Stimulated activated CD4-positive, alpha-beta T cell treated with anti-CD3 and anti-CD28 coated beads, Interleukin-1b, Interleukin-23, amount 100 ng/mL, for 48 hours (primary cell): ENCODE data around the gene SESTD1.
A peak's percentile ranks its signal among the peaks of the same experiment; 100 is the strongest.
"Not testable (repeated sequence)": the region's sequence is repeated elsewhere in the genome, so short reads cannot be mapped to it uniquely, and the experiment has no call there.

ENCODE experiments used
- DNase-seq: peaks from one replicate; pipeline ENCODE4 v3.0.0-alpha.2; 2020

SESTD1 gene

DNA sequence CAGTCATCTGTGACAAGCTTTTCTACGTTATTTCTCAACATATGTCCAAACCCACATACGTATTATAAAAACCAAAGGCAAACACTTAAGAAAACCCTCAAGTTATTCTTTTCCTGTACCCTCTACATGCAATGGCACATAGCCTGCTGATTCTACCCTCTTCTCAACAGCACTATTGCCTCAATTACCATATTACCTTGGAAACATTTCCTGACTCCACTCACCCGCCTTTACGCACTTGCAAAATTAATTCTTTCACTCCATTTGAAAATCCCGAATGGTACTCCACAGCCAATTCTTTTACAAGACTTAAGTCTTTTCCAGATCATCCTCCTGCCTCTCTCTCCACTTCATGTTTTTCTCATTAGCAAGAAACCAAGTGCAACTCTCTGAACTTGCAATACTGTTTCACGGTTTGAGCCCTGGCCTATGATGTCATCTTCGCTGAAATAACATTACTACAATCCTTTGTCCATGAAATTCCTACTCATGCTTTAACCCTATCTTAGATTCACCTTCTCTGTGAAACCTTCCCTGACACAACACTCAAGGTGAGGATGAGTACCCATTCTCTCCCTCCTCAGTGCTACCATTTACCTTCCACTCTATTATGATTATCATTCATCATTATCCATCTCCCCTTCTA lies 29.0 kb downstream of the SESTD1 start:
- DNase-seq: no peak

DNA sequence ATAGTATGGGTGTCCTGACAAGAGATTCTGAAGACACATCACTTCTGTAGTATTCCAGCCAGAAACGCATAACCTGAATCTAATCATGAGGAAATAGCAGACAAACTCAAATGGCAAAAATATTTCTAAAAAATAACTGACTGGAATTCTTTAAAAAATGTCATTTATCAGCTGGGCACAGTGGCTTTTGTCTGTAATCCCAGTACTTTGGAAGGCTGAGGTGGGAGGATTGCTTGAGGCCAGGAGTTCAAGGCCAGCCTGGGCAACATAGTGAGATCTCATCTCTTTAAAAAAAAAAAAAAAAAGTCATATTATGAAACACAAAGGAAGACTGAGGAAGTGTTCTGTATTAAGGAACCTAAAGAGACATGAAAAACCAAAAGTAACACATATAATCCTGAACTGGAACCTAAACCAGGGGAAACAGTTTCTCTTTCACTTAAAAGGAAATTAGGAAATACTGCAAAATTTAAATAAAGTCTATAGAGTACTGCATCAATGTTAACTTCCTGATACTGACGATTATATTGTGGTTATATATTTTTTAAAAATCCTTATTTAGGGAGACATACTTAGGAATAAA lies 29.9 kb downstream of the SESTD1 start:
- no peak for DNase-seq

DNA sequence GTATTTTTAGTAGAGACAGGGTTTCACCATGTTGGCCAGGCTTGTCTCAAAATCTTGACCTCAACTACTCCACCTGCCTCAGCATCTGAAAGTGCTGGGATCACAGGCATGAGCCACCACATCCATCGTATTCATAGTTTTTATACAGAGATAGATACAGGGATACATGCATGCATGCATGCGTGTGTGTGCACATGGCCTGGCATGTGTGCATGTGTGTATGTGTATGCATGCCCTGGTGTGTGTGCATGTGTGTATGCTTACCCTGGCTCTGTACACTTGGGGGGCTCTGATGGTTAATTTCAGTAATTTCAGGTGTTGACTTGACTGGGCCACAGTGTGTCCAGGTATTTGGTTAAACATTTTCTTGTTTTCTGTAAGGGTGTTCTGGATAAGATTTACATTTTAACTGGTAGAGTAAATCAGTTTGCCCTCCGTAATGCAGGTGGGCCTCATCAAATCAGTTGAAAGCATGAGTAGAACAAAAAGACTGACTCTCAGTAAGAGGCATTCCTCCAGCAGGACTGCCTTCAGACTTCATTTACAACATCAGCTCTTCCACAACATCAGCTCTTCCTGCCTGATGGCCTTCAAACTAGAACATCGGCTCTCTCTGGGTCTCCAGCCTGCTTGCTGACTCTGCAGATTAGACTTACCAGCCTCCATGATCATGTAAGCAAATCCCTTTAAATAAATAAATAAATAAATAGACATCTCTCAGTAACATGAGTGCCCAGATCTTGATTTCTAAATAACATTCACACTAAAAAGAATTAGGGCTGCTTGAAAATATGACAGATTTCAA lies 30.8 kb downstream of the SESTD1 start:
- DNase-seq: no peak

DNA sequence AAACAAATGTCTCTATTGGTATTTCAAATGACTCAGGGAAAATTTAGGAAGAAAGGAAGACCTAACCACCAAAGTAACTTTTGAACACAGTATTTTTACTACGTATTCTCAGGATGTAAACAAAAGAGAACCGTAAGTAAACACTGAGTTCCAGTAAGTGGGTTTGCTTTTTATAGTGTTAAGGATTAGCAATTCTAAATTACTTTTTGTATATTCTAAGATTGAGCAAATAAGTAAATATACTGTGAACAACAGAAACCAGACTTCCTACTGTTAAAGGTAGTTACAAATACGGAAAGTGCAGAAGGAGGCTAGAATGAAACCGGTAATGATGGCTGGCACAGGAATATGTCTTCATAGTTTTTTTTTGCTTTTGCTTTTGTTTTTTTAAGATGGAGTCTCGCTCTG lies 31.5 kb downstream of the SESTD1 start:
- no peak for DNase-seq

DNA sequence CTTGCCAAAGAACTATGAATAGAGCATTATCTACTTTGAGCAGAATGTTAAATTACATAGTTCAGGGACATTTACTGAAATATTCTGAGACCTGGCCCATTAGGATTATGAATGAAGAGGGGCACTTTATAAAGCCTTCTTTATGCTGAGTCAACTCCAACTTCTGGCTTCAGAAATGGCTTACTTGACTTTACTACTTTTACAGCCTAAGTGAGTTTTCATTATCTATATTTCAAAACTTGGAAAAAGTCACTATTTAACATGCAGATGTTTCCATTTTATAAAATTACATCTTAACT lies 37.7 kb downstream of the SESTD1 start:
- DNase-seq: no peak

DNA sequence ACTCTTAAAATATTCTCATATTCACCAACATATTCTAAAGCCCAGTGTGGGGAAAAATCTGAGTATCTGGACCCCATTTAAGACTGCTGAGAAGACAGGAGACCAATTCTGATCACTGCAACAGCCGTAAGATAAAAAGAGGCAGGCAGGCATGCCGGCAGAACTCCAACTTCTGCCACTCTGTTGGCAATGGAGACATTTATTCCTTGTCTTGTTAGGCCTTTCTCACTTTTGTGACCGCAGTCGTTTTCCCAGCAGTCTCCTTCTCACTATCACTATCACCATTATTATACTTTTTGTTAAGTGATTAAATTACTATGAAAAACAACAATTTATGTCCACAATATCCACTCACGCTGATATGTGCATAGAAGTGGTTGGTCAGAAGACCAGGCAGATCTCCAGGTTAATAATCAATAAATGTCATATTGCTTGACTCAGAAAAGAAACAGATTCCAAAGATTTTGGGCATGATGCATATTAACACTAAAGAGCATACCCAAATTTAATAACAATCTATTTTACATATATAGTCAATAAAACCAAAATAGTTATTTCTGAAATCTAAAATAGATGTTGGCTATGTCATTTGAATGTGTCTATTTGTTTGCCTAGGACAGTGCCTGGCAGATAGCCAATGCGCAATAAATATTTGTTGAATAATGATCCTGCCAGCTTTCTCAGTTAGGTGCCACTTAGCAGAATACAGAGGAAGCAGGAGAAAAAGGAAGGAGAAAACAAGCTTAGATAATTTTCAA lies 38.2 kb downstream of the SESTD1 start:
- DNase-seq: no peak

DNA sequence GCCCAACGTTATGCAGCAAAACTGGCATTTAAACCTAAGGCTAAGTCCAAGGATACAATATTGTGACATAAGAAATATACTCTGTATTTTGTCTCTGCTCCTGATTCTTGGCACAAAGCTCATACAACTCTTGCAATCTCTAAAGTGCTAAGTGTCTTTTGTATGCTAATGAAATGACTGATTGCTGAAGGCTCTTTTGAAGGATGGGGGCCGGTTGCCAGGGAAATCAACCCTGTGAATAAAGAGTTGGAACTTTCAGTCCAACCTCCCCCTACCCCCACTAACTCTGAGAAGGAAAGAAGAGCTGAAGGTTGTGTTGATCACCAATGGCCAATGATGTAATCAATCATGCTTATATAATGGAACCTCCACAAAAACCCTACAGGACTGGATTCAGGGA lies 40.3 kb downstream of the SESTD1 start:
- DNase-seq: no peak

DNA sequence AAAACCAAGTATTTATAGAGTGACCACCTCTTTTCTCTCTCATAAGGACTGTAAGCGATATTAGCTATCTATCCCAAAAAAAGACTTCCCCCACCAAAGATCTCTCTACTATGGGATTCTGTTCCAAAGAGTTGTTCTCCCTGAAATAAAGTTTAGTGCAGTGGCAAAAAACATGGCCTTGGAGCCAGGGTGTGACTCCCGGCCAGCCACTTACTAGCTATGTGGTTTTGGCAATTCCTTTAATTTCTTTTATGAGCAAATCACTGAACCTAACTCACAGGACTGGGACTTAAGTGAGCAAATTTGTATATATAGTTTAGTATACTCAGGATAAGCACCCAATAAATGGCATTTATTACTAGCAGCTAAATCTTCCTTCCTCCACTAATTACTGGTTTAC lies 42.6 kb downstream of the SESTD1 start:
- no peak for DNase-seq

DNA sequence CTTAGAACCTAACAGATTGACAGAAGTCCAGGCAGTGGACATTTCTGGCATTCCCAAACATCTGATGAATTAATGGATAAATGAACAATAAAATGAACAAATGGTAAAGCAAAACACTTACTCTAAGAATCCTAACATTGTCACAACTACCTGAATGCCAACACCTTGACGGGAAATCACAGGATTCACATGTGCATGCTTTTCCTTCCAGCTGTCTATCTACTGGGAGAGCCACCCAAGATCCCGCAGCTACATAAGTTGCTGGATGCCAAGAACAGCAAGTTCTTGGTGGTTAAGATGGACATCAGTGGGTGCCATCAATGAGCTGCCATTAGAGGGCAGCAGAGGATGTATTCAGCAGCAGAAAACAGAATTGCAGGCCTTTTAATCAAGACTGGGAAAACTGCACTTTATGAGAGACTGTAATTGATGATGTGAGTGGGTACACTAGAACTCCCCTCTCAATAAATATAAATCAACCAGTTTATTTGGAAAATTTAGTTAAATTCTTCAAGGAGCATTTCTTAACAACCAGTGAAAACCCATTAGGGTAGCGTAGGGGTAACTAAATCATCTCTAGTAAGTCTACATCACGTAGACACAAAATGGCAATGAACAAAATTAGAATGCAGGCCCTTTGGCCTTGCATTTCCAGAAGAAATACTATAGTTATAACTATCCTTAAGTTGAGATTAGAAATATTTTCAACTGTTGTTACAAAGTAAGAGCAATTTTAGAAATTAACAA lies 45.6 kb downstream of the SESTD1 start:
- DNase-seq: peak; percentile 35

DNA sequence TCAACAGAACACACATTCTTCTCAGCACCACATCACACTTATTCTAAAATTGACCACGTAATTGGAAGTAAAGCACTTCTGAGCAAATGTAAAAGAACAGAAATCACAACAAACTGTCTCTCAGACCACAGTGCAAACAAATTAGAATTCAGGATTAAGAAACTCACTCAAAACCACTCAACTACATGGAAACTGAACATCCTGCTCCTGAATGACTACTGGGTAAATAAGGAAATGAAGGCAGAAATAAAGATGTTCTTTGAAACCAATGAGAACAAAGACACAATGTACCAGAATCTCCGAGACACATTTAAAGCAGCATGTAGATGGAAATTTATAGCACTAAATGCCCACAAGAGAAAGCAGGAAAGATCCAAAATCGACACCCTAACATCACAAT lies 50.0 kb downstream of the SESTD1 start:
- DNase-seq: not testable (repeated sequence)

DNA sequence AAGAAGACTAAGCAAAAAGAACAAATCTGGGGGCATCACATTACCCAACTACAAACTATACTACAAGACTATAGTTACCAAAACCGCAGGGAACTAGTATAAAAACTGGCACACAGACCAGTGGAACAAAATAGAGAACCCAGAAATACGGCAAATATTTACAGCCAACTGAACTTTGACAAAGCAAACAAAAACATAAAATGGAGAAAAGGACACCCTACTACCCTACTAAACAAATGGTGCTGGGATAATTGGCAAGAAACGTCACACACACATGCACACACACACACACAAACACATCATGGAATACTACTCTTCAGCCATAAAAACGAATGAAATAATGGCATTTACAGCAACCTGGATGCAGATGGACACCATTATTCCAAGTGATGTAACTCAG lies 53.3 kb downstream of the SESTD1 start:
- DNase-seq: no peak

DNA sequence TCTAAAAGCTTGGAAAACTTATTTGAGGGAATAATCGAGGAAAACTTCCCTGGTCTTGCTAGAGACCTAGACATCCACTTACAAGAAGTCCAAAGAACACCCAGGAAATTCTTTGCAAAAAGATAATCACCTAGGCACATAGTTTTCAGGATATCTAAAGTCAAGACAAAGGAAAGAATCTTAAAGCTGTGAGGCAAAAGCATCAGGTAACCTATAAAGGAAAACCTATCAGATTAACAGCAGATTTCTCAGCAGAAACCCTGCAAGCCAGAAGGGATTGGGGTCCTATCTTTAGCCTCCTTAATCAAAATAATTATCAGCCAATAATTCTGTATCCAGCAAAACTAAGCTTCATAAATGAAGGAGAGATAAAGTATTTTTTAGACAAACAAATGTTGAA lies 56.4 kb downstream of the SESTD1 start:
- not testable (repeated sequence) for DNase-seq

DNA sequence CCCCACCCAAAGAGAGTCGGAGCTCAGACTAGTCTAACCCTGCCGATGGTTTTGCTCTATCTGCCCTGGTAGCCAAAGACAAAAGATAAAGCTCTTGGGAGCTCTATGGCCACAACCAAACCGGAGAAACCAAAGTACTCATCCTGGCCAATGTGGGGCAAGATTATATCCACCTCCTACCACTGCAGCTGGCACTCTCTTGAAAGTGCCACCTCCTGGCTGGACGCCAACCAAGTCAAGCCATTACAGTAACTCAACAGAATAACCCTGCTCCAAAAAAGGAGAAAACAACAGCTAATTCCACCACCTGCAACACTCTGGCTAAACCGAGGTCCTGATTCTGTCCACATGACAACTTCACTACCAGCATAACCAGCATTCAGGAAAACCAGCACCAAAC lies 57.6 kb downstream of the SESTD1 start:
- DNase-seq: no peak

DNA sequence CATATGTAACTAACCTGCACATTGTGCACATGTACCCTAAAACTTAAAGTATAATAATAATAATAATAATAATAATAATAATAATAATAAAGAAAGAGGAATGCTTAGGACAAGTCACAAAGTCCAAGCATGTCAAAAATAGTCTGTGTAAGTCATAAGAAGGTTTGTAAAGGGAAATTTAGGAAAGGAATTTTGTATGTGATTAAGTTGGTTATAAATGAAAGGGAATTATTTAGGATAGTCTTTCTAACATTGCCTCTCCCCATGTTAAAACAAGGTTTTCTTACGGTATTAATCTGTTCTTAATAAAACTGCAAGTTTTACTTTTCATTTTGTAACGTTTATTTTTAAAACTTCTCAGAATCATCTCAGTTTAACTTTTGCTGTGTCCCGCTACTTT lies 62.8 kb downstream of the SESTD1 start:
- no peak for DNase-seq

DNA sequence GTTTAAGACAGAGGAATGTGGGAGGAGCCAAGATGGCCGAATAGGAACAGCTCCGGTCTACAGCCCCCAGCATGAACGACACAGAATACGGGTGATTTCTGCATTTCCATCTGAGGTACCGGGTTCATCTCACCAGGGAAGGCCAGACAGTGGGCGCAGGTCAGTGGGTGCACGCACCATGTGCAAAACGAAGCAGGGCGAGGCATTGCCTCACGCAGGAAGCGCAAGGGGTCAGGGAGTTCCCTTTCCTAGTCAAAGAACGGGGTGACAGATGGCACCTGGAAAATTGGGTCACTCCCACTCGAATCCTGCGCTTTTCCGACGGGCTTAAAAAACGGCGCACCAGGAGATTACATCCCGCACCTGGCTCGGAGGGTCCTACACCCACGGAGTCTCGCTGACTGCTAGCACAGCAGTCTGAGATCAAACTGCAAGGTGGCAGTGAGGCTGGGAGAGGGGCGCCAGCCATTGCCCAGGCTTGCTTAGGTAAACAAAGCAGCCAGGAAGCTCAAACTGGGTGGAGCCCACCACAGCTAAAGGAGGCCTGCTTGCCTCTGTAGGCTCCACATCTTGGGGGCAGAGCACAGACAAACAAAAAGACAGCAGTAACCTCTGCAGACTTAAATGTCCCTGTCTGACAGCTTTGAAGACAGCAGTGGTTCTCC lies 68.6 kb downstream of the SESTD1 start:
- not testable (repeated sequence) for DNase-seq

DNA sequence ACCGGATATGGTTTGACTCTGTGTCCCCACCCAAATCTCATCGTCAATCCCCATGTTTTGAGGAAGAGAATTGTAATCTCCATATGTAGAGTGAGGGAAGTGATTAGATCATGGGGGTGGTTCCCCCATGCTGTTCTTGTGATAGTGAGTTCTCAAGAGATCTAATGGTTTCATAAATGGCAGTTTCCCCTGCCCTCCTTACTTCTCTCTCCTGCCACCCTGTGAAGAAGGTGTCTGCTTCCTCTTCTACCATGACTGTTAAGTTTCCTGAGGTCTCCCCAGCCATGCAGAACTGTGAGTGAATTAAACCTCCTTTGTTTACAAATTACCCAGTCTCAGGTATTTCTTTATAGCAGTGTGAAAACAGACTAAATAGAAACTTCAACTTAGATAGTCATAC lies 69.5 kb downstream of the SESTD1 start:
- no peak for DNase-seq

DNA sequence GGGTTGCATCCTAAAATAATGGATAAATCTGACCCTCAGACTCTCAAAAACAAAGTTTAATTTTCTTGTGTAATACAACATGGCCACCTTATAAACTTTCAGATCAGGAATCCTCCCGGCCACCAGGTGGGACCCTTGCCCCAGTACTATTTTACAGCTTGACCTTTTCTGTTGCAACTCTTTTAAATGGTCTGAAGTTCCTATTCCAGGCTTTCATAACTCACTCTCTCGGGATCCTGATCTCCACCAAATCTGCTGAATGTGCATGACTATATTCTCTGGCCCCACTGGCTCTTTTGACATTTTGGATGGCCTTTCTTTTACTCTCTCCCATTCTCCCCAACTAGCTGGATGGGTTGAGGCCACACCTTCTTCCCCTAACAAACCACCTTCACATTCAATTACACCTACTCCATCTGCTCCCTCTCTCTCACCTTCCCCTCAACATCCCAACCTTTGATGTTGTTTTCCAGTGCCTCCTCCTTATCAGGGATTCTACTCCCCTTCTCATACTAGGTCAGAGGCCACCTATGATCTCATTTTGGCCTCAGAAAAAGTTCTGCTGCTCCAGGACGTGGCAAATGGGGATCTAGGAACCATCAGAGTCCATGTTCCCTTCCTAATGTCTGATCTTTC lies 70.8 kb downstream of the SESTD1 start:
- no peak for DNase-seq

DNA sequence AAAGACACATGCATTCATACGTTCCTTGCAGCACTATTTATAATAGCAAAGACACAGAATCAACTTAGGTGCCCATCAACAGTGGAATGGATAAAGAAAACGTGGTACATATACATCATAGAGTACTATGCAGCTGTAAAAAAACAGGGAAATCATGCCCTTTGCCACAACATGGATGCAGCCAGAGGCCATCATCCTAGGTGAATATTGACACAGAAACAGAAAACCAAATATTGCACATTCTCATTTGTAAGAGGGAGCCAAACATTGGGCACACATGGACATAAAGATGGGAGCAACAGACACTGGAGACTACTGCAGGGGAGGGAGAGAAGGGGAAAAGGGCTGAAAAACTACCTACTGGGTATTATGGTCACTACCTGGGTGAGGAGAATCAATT lies 73.5 kb downstream of the SESTD1 start:
- DNase-seq: no peak

DNA sequence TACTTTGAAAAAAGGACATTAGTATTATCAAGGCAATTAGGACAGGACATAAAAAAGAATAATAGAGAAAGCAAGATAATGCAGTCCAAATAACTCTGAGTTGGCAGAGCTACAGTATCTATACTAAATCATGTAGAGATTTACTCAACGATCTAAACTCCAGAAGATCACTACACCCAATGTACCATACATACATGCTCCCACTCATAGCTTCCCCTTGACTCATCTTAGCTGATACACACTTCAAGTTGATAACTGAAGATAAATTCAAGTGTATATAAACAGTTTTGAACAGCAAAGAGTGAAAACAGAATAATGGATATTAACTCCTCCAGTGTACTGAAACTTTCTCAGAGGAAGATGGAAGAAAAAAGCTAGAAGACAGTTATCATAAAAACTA lies 78.5 kb downstream of the SESTD1 start:
- no peak for DNase-seq

DNA sequence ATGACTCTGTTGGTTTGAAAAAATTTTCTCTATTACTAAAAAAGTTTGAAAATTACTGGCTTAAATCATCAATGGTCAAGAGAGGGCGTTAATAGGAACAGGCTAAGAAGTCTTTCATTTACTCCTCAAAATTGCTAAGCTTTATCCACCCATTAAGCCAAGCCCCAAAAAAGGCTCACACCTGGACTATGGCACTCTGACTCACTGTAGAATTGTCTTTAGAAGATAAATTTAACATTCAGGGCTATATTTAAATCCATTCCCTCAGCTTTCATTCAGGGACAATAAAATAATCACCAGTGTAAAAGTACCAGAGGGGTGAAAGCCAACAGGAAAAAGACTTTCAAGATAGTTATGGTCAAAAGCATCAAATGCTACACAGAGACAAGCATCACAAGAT lies 80.0 kb downstream of the SESTD1 start:
- no peak for DNase-seq

DNA sequence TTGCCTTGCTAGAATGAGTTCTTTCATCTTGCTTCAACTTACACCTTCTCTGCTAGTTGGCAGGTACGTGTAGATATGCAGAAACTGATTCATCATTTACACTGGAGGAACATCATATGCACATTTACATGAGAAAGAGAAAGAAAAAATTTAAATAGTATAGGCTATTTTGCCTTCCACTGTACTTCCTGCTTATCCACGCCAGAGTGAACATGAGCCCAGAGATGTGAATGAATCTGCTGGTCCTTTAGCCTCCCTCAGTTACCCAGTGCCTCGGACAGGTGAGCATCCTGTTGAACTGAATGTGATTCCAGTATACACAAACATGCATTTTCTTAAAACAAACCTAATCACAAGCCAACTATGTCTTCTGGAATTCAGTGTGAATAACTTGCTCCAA lies 83.6 kb downstream of the SESTD1 start:
- no peak for DNase-seq

DNA sequence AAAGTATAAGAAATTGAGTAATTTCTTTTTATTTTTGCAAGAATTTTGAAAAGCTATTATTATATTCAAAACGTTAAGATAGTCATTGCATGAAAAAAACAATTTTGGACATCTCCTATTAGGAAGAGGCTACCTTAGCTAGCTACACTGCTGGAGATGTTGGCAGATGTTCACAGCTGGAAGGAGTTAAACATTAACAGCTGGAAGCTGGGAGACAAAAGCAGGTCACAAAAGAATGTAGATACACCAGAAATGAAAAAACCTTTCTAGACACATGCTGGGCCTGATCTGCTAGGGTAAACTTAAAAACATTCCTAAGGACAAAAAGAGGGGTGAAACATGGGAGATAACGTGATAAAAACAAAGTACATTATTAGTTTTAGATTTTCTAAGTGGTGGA lies 84.4 kb downstream of the SESTD1 start:
- DNase-seq: no peak
